Lower lobe of right lung (tissue), 2 donors: Measurements from ENCODE around the gene SLC4A3. TPM values are rescaled to one million over a fixed set of nuclear protein-coding genes. Genes with fewer than 3 reads are reported as not detected.

ENCODE experiments used
- ATAC-seq, 2 donors: fragments of 200-7000 bp; cut with Tn5 transposase; one replicate each; pipeline ENCODE4 v1.9.1; 2020 to 2022; ENCODE audit warnings: mild to moderate bottlenecking in 2 of 2, moderate library complexity in 2 of 2
- DNase-seq: peaks from one replicate; pipeline ENCODE4 v3.0.0-alpha.2; 2020
- H3K27ac ChIP-seq: fragments of 200-600 bp; one replicate; pipeline ENCODE4 v1.8.0; 2022
- H3K27me3 ChIP-seq: fragments of 200-600 bp; one replicate; pipeline ENCODE4 v1.8.0; 2022; ENCODE audit warnings: low read depth
- H3K36me3 ChIP-seq: fragments of 200-600 bp; one replicate; pipeline ENCODE4 v1.8.0; 2022; ENCODE audit warnings: mild to moderate bottlenecking
- H3K4me1 ChIP-seq: fragments of 200-600 bp; one replicate; pipeline ENCODE4 v1.8.0; 2022
- H3K4me3 ChIP-seq: fragments of 200-600 bp; one replicate; pipeline ENCODE4 v1.8.0; 2022; ENCODE audit warnings: mild to moderate bottlenecking
- H3K9me3 ChIP-seq: fragments of 200-600 bp; one replicate; pipeline ENCODE4 v1.8.0; 2022
- CTCF ChIP-seq: fragments of 200-600 bp; IDR thresholded peaks from one replicate; pipeline ENCODE4 v1.8.0; 2022; ENCODE audit warnings: antibody characterized with exemption, mild to moderate bottlenecking
- intact Hi-C: fragments of 100-400 bp; cut with DNase I; formaldehyde crosslinking; loops from one replicate; pipeline ENCODE4 v1.11.0; 2022
- total RNA-seq: library from RNA; stranded (reverse); fragmentation: NEBNext Ultra II Directional; extraction: Animal tissue kit (Norgen Biotek cat#: 25700); gene quantifications from one replicate; pipeline ENCODE4 v1.2.1, GENCODE V29; 2021
- donor health status: DM: no; HTN: yes; CAD: no; lungs with severe emphysema.

SLC4A3 gene
- total RNA-seq, 1 donor from 2014 or later: 1.0 TPM

GRCh38 chr2:219638948-219639755 lies 11.7 kb downstream of the SLC4A3 start:
- no peak overlapping the region for H3K4me3 ChIP-seq
- intact Hi-C loops: no loop called here
- no peak for ATAC-seq

GRCh38 chr2:219641390-219642068 lies 14.1 kb downstream of the SLC4A3 start:
- intact Hi-C loops: loop anchor here (5.0 kb wide), 1 partner anchor 94 kb away; no protein-coding TSS in a partner anchor
- no peaks in the 10 kb centered on the region for H3K36me3 ChIP-seq
- DNase-seq: no peak
- TF ChIP-seq CTCF: no peak
- no peak for ATAC-seq
- H3K9me3 ChIP-seq: no peaks in the 10 kb centered on the region
- peaks cover 23% of the 10 kb centered on the region for H3K4me1 ChIP-seq
- peaks cover 3% of the 10 kb centered on the region for H3K27me3 ChIP-seq
- H3K27ac ChIP-seq: no peak overlapping the region
- H3K4me3 ChIP-seq: no peak overlapping the region

More at GRCh38 chr2:219638948-219639755, 11.7 kb downstream of the SLC4A3 start:
- no peak for TF ChIP-seq CTCF
- H3K36me3 ChIP-seq: no peaks in the 10 kb centered on the region
- DNase-seq: peak; percentile 39
- H3K27me3 ChIP-seq: peaks cover 3% of the 10 kb centered on the region
- no peak overlapping the region for H3K27ac ChIP-seq
- no peaks in the 10 kb centered on the region for H3K9me3 ChIP-seq
- H3K4me1 ChIP-seq: peaks cover 10% of the 10 kb centered on the region

GRCh38 chr2:219642069-219642454 lies 14.6 kb downstream of the SLC4A3 start:
- ATAC-seq (no peak), DNase-seq (no peak)

GRCh38 chr2:219642465-219643083 lies 15.1 kb downstream of the SLC4A3 start:
- Histone ChIP-seq H3K36me3 (no peaks in the 10 kb centered on the region), H3K27me3 (peaks cover 3% of the 10 kb centered on the region), H3K4me3 (no peak overlapping the region), H3K4me1 (peaks cover 23% of the 10 kb centered on the region), H3K27ac (no peak overlapping the region), H3K9me3 (no peaks in the 10 kb centered on the region)
- ATAC-seq: peak; percentile 94 to 96
- TF ChIP-seq CTCF: peak; percentile 99
- DNase-seq: peak; percentile 98
- intact Hi-C loops: loop anchor here (5.0 kb wide), 1 partner anchor 95 kb away; no protein-coding TSS in a partner anchor

More at GRCh38 chr2:219642069-219642454, 14.6 kb downstream of the SLC4A3 start:
- H3K36me3 ChIP-seq: no peaks in the 10 kb centered on the region
- no peak for TF ChIP-seq CTCF
- H3K27ac ChIP-seq: no peak overlapping the region
- no peaks in the 10 kb centered on the region for H3K9me3 ChIP-seq
- peaks cover 23% of the 10 kb centered on the region for H3K4me1 ChIP-seq
- H3K27me3 ChIP-seq: peaks cover 3% of the 10 kb centered on the region
- H3K4me3 ChIP-seq: no peak overlapping the region
- intact Hi-C loops: loop anchor here (5.0 kb wide), 1 partner anchor 95 kb away; no protein-coding TSS in a partner anchor

GRCh38 chr2:219643084-219643473 lies 15.6 kb downstream of the SLC4A3 start:
- peaks cover 3% of the 10 kb centered on the region for H3K27me3 ChIP-seq
- no peaks in the 10 kb centered on the region for H3K36me3 ChIP-seq
- DNase-seq (no peak), ATAC-seq (no peak)
- H3K27ac ChIP-seq: no peak overlapping the region
- no peak overlapping the region for H3K4me3 ChIP-seq
- no peak for TF ChIP-seq CTCF
- intact Hi-C loops: loop anchor here (5.0 kb wide), 1 partner anchor 96 kb away; no protein-coding TSS in a partner anchor
- no peaks in the 10 kb centered on the region for H3K9me3 ChIP-seq
- H3K4me1 ChIP-seq: peaks cover 23% of the 10 kb centered on the region
